Stimulated activated naive CD8-positive, alpha-beta T cell treated with anti-CD3 and anti-CD28 coated beads, Interleukin-15, Interleukin-2, amounts not matched to agents 100 ng/mL and 50 ng/mL, for 24 hours (primary cell): ENCODE results near the gene SON.
"Not testable (repeated sequence)": the region's sequence is repeated elsewhere in the genome, so short reads cannot be mapped to it uniquely, and the experiment has no call there.

ENCODE experiments used
- H3K27ac Mint-ChIP-seq: one replicate; pipeline ENCODE4 v1.8.0; 2021; ENCODE audit warnings: mild to moderate bottlenecking, mixed read lengths
- H3K27me3 Mint-ChIP-seq: one replicate; pipeline ENCODE4 v1.8.0; 2021; ENCODE audit warnings: mixed read lengths
- H3K36me3 Mint-ChIP-seq: one replicate; pipeline ENCODE4 v1.8.0; 2021; ENCODE audit warnings: low read depth, mixed read lengths
- H3K4me1 Mint-ChIP-seq: one replicate; pipeline ENCODE4 v1.8.0; 2021; ENCODE audit warnings: low read depth, mixed read lengths
- H3K4me3 Mint-ChIP-seq: one replicate; pipeline ENCODE4 v1.8.0; 2021; ENCODE audit warnings: mild to moderate bottlenecking, mixed read lengths
- H3K9me3 Mint-ChIP-seq: one replicate; pipeline ENCODE4 v1.8.0; 2021; ENCODE audit warnings: mixed read lengths

The SON gene

GRCh38 chr21:33542640-33543504 lies at the start of gene SON:
Gene SON, plus strand, starts transcription at chr21:33543038. Its CDS starts 55 bp downstream, at chr21:33543093.
- no peaks in the 10 kb centered on the region for H3K27me3 Mint-ChIP-seq
- H3K4me1 Mint-ChIP-seq = peaks cover 50% of the 10 kb centered on the region
- H3K9me3 Mint-ChIP-seq = no peaks in the 10 kb centered on the region
- peaks cover 71% of the 10 kb centered on the region for H3K36me3 Mint-ChIP-seq
- H3K27ac Mint-ChIP-seq = peak within 1 kb of the TSS; percentile 99
- peak within 1 kb of the TSS; percentile 97 for H3K4me3 Mint-ChIP-seq

- no peak overlapping the region for H3K4me3 Mint-ChIP-seq
- no peaks in the 10 kb centered on the region for H3K27me3 Mint-ChIP-seq
- H3K36me3 Mint-ChIP-seq = no peaks in the 10 kb centered on the region
- H3K4me1 Mint-ChIP-seq = peaks cover 13% of the 10 kb centered on the region
- no peak overlapping the region for H3K27ac Mint-ChIP-seq
- no peaks in the 10 kb centered on the region for H3K9me3 Mint-ChIP-seq
These were observed 49.1 kb upstream of the SON start for GRCh38 chr21:33493756-33494155.

- Mint-ChIP-seq H3K27ac (no peak overlapping the region), H3K4me3 (no peak overlapping the region), H3K4me1 (peaks cover 11% of the 10 kb centered on the region), H3K27me3 (no peaks in the 10 kb centered on the region), H3K9me3 (no peaks in the 10 kb centered on the region), H3K36me3 (no peaks in the 10 kb centered on the region)
These were observed 47.1 kb upstream of the SON start for GRCh38 chr21:33495743-33496142.

GRCh38 chr21:33496345-33496744 lies 46.5 kb upstream of the SON start:
- Mint-ChIP-seq H3K36me3 (no peaks in the 10 kb centered on the region), H3K4me1 (peaks cover 7% of the 10 kb centered on the region), H3K9me3 (no peaks in the 10 kb centered on the region), H3K27ac (no peak overlapping the region), H3K4me3 (no peak overlapping the region), H3K27me3 (no peaks in the 10 kb centered on the region)

GRCh38 chr21:33505833-33506232 lies 37.0 kb upstream of the SON start:
- H3K9me3 Mint-ChIP-seq = no peaks in the 10 kb centered on the region
- no peaks in the 10 kb centered on the region for H3K27me3 Mint-ChIP-seq
- peaks cover 74% of the 10 kb centered on the region for H3K36me3 Mint-ChIP-seq
- no peaks in the 10 kb centered on the region for H3K4me1 Mint-ChIP-seq
- H3K4me3 Mint-ChIP-seq = no peak overlapping the region
- H3K27ac Mint-ChIP-seq = no peak overlapping the region

- H3K4me3 Mint-ChIP-seq, H3K9me3 Mint-ChIP-seq, H3K27ac Mint-ChIP-seq, H3K4me1 Mint-ChIP-seq, H3K27me3 Mint-ChIP-seq: not testable (repeated sequence)
- H3K36me3 Mint-ChIP-seq = peaks cover 82% of the 10 kb centered on the region
These were observed 35.8 kb upstream of the SON start for GRCh38 chr21:33507003-33507402.

GRCh38 chr21:33510826-33511225 lies 32.0 kb upstream of the SON start:
- Mint-ChIP-seq H3K9me3 (no peaks in the 10 kb centered on the region), H3K36me3 (peaks cover 74% of the 10 kb centered on the region), H3K4me1 (peaks cover 6% of the 10 kb centered on the region), H3K27ac (no peak overlapping the region), H3K4me3 (no peak overlapping the region), H3K27me3 (no peaks in the 10 kb centered on the region)

GRCh38 chr21:33511639-33512038 lies 31.2 kb upstream of the SON start:
- Mint-ChIP-seq H3K4me1 (peaks cover 6% of the 10 kb centered on the region), H3K9me3 (no peaks in the 10 kb centered on the region), H3K27me3 (no peaks in the 10 kb centered on the region)

GRCh38 chr21:33512481-33512880 lies 30.4 kb upstream of the SON start:
- Mint-ChIP-seq H3K9me3 (no peaks in the 10 kb centered on the region), H3K27ac (no peak overlapping the region), H3K27me3 (no peaks in the 10 kb centered on the region), H3K4me3 (no peak overlapping the region), H3K36me3 (peaks cover 76% of the 10 kb centered on the region), H3K4me1 (peaks cover 6% of the 10 kb centered on the region)

More at GRCh38 chr21:33511639-33512038, 31.2 kb upstream of the SON start:
- H3K4me3 Mint-ChIP-seq = no peak overlapping the region
- H3K27ac Mint-ChIP-seq = peak overlapping the region; percentile 8
- H3K36me3 Mint-ChIP-seq = peaks cover 75% of the 10 kb centered on the region

- Mint-ChIP-seq H3K36me3 (peaks cover 73% of the 10 kb centered on the region), H3K9me3 (no peaks in the 10 kb centered on the region), H3K4me3 (no peak overlapping the region), H3K4me1 (peaks cover 6% of the 10 kb centered on the region), H3K27me3 (no peaks in the 10 kb centered on the region), H3K27ac (no peak overlapping the region)
These were observed 28.6 kb upstream of the SON start for GRCh38 chr21:33514229-33514628.

GRCh38 chr21:33518899-33519298 lies 23.9 kb upstream of the SON start:
- no peak overlapping the region for H3K27ac Mint-ChIP-seq
- no peak overlapping the region for H3K4me3 Mint-ChIP-seq
- no peaks in the 10 kb centered on the region for H3K27me3 Mint-ChIP-seq
- H3K9me3 Mint-ChIP-seq = no peaks in the 10 kb centered on the region
- H3K4me1 Mint-ChIP-seq = peaks cover 6% of the 10 kb centered on the region
- peaks cover 69% of the 10 kb centered on the region for H3K36me3 Mint-ChIP-seq

GRCh38 chr21:33522297-33522952 lies 20.4 kb upstream of the SON start:
- Mint-ChIP-seq H3K4me1 (no peaks in the 10 kb centered on the region), H3K36me3 (peaks cover 63% of the 10 kb centered on the region), H3K27me3 (no peaks in the 10 kb centered on the region), H3K9me3 (no peaks in the 10 kb centered on the region), H3K27ac (no peak overlapping the region), H3K4me3 (no peak overlapping the region)

GRCh38 chr21:33522953-33523349 lies 19.9 kb upstream of the SON start:
- Mint-ChIP-seq H3K4me1 (no peaks in the 10 kb centered on the region), H3K9me3 (no peaks in the 10 kb centered on the region), H3K27ac (no peak overlapping the region), H3K4me3 (no peak overlapping the region), H3K36me3 (peaks cover 64% of the 10 kb centered on the region), H3K27me3 (no peaks in the 10 kb centered on the region)

- H3K9me3 Mint-ChIP-seq = no peaks in the 10 kb centered on the region
- H3K27ac Mint-ChIP-seq = no peak overlapping the region
- no peak overlapping the region for H3K4me3 Mint-ChIP-seq
- peaks cover 83% of the 10 kb centered on the region for H3K36me3 Mint-ChIP-seq
- H3K4me1 Mint-ChIP-seq = no peaks in the 10 kb centered on the region
- H3K27me3 Mint-ChIP-seq = no peaks in the 10 kb centered on the region
These were observed 11.8 kb upstream of the SON start for GRCh38 chr21:33531007-33531406.

- H3K36me3 Mint-ChIP-seq = peaks cover 77% of the 10 kb centered on the region
- H3K4me1 Mint-ChIP-seq = peaks cover 25% of the 10 kb centered on the region
- no peaks in the 10 kb centered on the region for H3K9me3 Mint-ChIP-seq
- H3K4me3 Mint-ChIP-seq = no peak overlapping the region
- no peak overlapping the region for H3K27ac Mint-ChIP-seq
- H3K27me3 Mint-ChIP-seq = no peaks in the 10 kb centered on the region
These were observed 5.6 kb upstream of the SON start for GRCh38 chr21:33537212-33537611.
